Parathyroid adenoma (tissue), 2 donors: ENCODE results near the gene PATZ1.
"Not testable (repeated sequence)": the region's sequence is repeated elsewhere in the genome, so short reads cannot be mapped to it uniquely, and the experiment has no call there.

Source experiments
- H2AFZ ChIP-seq: fragments of 300-600 bp; sonication (generic); one replicate; pipeline ENCODE4 v1.7.0; 2017; ENCODE audit warnings: antibody characterized with exemption, mild to moderate bottlenecking
- H3K27ac ChIP-seq: fragments of 300-600 bp; sonication (generic); one replicate; pipeline ENCODE4 v1.7.0; 2017
- H3K27me3 ChIP-seq: fragments of 300-600 bp; sonication (generic); one replicate; pipeline ENCODE4 v1.7.0; 2017; ENCODE audit warnings: low read length; ENCODE audit not compliant: control insufficient read depth, insufficient read depth
- H3K36me3 ChIP-seq: fragments of 300-600 bp; sonication (generic); one replicate; pipeline ENCODE4 v1.7.0; 2017; ENCODE audit warnings: low read length; ENCODE audit not compliant: control insufficient read depth, insufficient read depth
- H3K4me1 ChIP-seq: fragments of 300-600 bp; sonication (generic); one replicate; pipeline ENCODE4 v1.7.0; 2017; ENCODE audit warnings: control low read depth
- H3K4me2 ChIP-seq: fragments of 300-600 bp; sonication (generic); one replicate; pipeline ENCODE4 v1.7.0; 2017; ENCODE audit warnings: low read length
- H3K4me3 ChIP-seq: fragments of 300-600 bp; sonication (generic); one replicate; pipeline ENCODE4 v1.7.0; 2017; ENCODE audit warnings: low read depth, low read length
- H3K79me2 ChIP-seq: fragments of 300-600 bp; sonication (generic); one replicate; pipeline ENCODE4 v1.7.0; 2017; ENCODE audit warnings: control low read depth
- H3K9ac ChIP-seq: fragments of 300-600 bp; sonication (generic); one replicate; pipeline ENCODE4 v1.7.0; 2017; ENCODE audit warnings: mild to moderate bottlenecking
- H3K9me3 ChIP-seq: fragments of 300-600 bp; sonication (generic); one replicate; pipeline ENCODE4 v1.7.0; 2017; ENCODE audit warnings: low read length; ENCODE audit not compliant: control insufficient read depth
- CTCF ChIP-seq: fragments of 300-600 bp; sonication (generic); IDR thresholded peaks from one replicate; pipeline ENCODE4 v1.7.0; 2017; ENCODE audit warnings: antibody characterized with exemption, mild to moderate bottlenecking
- donor health status: primary hyperparathyroidism.

The PATZ1 gene

GRCh38 chr22:31354515-31354914 is 8.4 kb upstream of the PATZ1 start:
- Histone ChIP-seq H3K4me3 (no peak overlapping the region), H3K36me3 (no peaks in the 10 kb centered on the region), H3K27me3 (no peaks in the 10 kb centered on the region), H2AFZ (no peak overlapping the region), H3K9me3 (no peaks in the 10 kb centered on the region), H3K79me2 (no peaks in the 10 kb centered on the region), H3K4me1 (peaks cover 8% of the 10 kb centered on the region), H3K27ac (no peak overlapping the region), H3K9ac (no peak overlapping the region), H3K4me2 (no peak overlapping the region)
- no peak for TF ChIP-seq CTCF

- Histone ChIP-seq H3K9ac (no peak overlapping the region), H3K4me1 (peaks cover 12% of the 10 kb centered on the region), H3K36me3 (no peaks in the 10 kb centered on the region), H3K79me2 (no peaks in the 10 kb centered on the region), H2AFZ (peak overlapping the region; percentile 17), H3K9me3 (no peaks in the 10 kb centered on the region), H3K27me3 (no peaks in the 10 kb centered on the region), H3K4me3 (no peak overlapping the region), H3K4me2 (peak overlapping the region; percentile 34), H3K27ac (peak overlapping the region; percentile 53)
- TF ChIP-seq CTCF = no peak
Observed at GRCh38 chr22:31350410-31350863, 4.3 kb upstream of the PATZ1 start.

- no peaks in the 10 kb centered on the region for H3K79me2 ChIP-seq
- H2AFZ ChIP-seq = peak overlapping the region; percentile 17
- no peaks in the 10 kb centered on the region for H3K27me3 ChIP-seq
- H3K4me2 ChIP-seq = peak overlapping the region; percentile 4
- H3K4me1 ChIP-seq = peaks cover 12% of the 10 kb centered on the region
- no peak overlapping the region for H3K9ac ChIP-seq
- no peak for TF ChIP-seq CTCF
- no peaks in the 10 kb centered on the region for H3K9me3 ChIP-seq
- no peaks in the 10 kb centered on the region for H3K36me3 ChIP-seq
- H3K27ac ChIP-seq = no peak overlapping the region
- no peak overlapping the region for H3K4me3 ChIP-seq
Observed at GRCh38 chr22:31349960-31350359, 3.8 kb upstream of the PATZ1 start.

GRCh38 chr22:31348766-31349165 is 2.6 kb upstream of the PATZ1 start:
- Histone ChIP-seq H3K79me2 (no peaks in the 10 kb centered on the region), H3K36me3 (no peaks in the 10 kb centered on the region), H3K4me3 (no peak overlapping the region), H3K4me1 (peaks cover 19% of the 10 kb centered on the region), H3K27ac (no peak overlapping the region), H2AFZ (no peak overlapping the region), H3K9ac (no peak overlapping the region), H3K4me2 (no peak overlapping the region), H3K27me3 (no peaks in the 10 kb centered on the region), H3K9me3 (no peaks in the 10 kb centered on the region)
- no peak for TF ChIP-seq CTCF

GRCh38 chr22:31348009-31348337 is 1.8 kb upstream of the PATZ1 start:
- peaks cover 19% of the 10 kb centered on the region for H3K4me1 ChIP-seq
- peak overlapping the region; percentile 64 for H3K4me3 ChIP-seq
- H3K9ac ChIP-seq, H3K9me3 ChIP-seq, H3K27me3 ChIP-seq, H3K36me3 ChIP-seq, H3K79me2 ChIP-seq: not testable (repeated sequence)
- H2AFZ ChIP-seq = peak overlapping the region; percentile 83
- peak overlapping the region; percentile 91 for H3K4me2 ChIP-seq
- H3K27ac ChIP-seq = peak overlapping the region; percentile 87
